Measurements from ENCODE around the gene REG1B.

REG1B gene

GRCh38 chr2:79087785-79088364, at the start of gene REG1B:
REG1B (minus strand) TSS chr2:79087993; CDS start chr2:79087612, 381 bp downstream.
- no peak for DNase-seq

GRCh38 chr2:79131687-79132086, 43.9 kb upstream of the REG1B start:
- DNase-seq: no peak

- DNase-seq: no peak
Observed at GRCh38 chr2:79129804-79130203, 42.0 kb upstream of the REG1B start.

- no peak for DNase-seq
Observed at GRCh38 chr2:79129260-79129659, 41.5 kb upstream of the REG1B start.

GRCh38 chr2:79128406-79128805, 40.6 kb upstream of the REG1B start:
- DNase-seq: no peak

- DNase-seq: no peak
Observed at GRCh38 chr2:79125721-79125985, 37.9 kb upstream of the REG1B start.

GRCh38 chr2:79124907-79125720, 37.3 kb upstream of the REG1B start:
- DNase-seq: no peak

GRCh38 chr2:79122676-79123075, 34.9 kb upstream of the REG1B start:
- no peak for DNase-seq

GRCh38 chr2:79120194-79120713, 32.5 kb upstream of the REG1B start, which contains the start of gene REG1A:
REG1A (plus strand) TSS chr2:79120488; CDS start chr2:79120862, 374 bp downstream.
- DNase-seq: no peak

GRCh38 chr2:79116997-79117928, 29.5 kb upstream of the REG1B start:
- DNase-seq: no peak

GRCh38 chr2:79114797-79115494, 27.2 kb upstream of the REG1B start:
- no peak for DNase-seq

GRCh38 chr2:79112269-79112668, 24.5 kb upstream of the REG1B start:
- no peak for DNase-seq

- DNase-seq: no peak
Observed at GRCh38 chr2:79105259-79105658, 17.5 kb upstream of the REG1B start.

- no peak for DNase-seq
Observed at GRCh38 chr2:79103214-79103613, 15.4 kb upstream of the REG1B start.

GRCh38 chr2:79101024-79101423, 13.2 kb upstream of the REG1B start:
- DNase-seq: no peak

- no peak for DNase-seq
Observed at GRCh38 chr2:79100285-79100684, 12.5 kb upstream of the REG1B start.

- no peak for DNase-seq
Observed at GRCh38 chr2:79099140-79099686, 11.4 kb upstream of the REG1B start.

- DNase-seq: no peak
Observed at GRCh38 chr2:79097843-79098242, 10.1 kb upstream of the REG1B start.

GRCh38 chr2:79090693-79091092, 2.9 kb upstream of the REG1B start:
- DNase-seq: no peak

GRCh38 chr2:79086255-79086654, 1.5 kb downstream of the REG1B start:
- no peak for DNase-seq

GRCh38 chr2:79085382-79085781, 2.4 kb downstream of the REG1B start:
- no peak for DNase-seq

GRCh38 chr2:79084495-79085135, 3.2 kb downstream of the REG1B start:
- no peak for DNase-seq
